GM10248 (cell line): ENCODE measurements around the gene HEYL.
A peak's percentile ranks its signal among the peaks of the same experiment; 100 is the strongest.

ENCODE experiments used
- CTCF ChIA-PET: fragments of 300-600 bp; sonication (Branson Sonifier 250); formaldehyde crosslinking; extraction: SDS; loops from one replicate; lab custom pipeline; 2021; ENCODE audit warnings: antibody characterized with exemption; lab: Yijun Ruan, JAX
- POLR2A ChIA-PET: fragments of 350-650 bp; sonication (Branson Sonifier 250); formaldehyde crosslinking; extraction: SDS; loops from one replicate; lab custom pipeline; 2020; ENCODE audit warnings: antibody characterized with exemption; lab: Yijun Ruan, JAX
- DNase-seq: peaks from one replicate; pipeline ENCODE4 v3.0.0; 2012; ENCODE audit errors: extremely low spot score
- TF ChIP-seq, protein P1 (sequence below): IDR thresholded peaks from 2 replicates; pipeline ENCODE4 v1.5.1; 2012; ENCODE audit warnings: mild to moderate bottlenecking, low read depth; ENCODE audit errors: extremely low read depth, missing control alignments, control extremely low read depth

HEYL gene

DNA sequence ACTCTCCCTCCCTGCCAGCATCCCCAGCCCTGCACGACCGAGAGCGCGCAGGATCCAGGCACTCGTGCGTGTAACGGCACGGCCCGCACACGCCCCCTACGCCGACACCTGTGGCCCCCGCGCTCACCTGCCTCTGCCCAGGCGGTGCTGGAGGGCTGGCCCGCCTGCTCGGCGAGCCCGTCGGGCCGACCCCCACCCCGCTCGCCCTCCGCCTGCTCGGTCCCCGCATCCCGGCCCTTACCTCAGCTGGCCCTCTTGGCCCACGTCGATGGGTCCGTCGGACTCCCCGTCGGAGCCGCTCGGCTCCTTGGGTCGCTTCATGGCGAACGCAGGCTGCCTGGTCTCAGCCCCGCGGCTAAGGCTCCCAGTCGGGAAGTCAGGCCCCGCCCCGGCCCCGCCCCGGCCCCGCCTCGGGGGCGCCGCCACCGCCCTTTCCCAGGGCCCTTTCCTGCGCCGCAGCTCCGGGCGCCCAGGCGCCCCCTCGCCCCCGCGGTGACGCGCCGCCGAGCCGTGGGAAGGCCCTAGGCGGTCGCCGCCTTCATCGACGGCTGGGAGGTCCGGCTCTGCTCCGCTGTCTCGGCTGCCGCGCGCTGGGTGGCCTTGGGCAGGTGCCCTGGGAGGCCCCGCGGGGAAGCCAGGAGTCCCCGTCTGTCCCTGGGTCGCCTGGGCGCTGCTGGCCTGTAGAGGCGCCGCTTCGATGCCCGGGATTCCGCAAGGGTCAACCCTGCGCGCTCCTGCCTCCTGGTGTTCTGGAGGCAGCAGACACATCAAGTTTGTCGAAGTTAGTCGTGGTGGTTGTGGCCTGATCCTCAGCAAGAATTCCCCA is at the start of gene HEYL:
HEYL (minus strand) TSS at position 339 of the 826 bp plus-strand sequence; CDS start at position 321, 18 bp downstream.
- ChIA-PET CTCF (interaction anchor here (1.5 to 5.5 kb wide), 3 partner anchors 14 to 34 kb away, joined by 4 to 44 read pairs (median 10); no protein-coding TSS in a partner anchor), POLR2A (interaction anchor here (0.6 kb wide), 1 partner anchor 54 kb away, joined by 3 read pairs; no protein-coding TSS in a partner anchor)
- DNase-seq, result peak; percentile 71
- TF ChIP-seq, protein P1, sequence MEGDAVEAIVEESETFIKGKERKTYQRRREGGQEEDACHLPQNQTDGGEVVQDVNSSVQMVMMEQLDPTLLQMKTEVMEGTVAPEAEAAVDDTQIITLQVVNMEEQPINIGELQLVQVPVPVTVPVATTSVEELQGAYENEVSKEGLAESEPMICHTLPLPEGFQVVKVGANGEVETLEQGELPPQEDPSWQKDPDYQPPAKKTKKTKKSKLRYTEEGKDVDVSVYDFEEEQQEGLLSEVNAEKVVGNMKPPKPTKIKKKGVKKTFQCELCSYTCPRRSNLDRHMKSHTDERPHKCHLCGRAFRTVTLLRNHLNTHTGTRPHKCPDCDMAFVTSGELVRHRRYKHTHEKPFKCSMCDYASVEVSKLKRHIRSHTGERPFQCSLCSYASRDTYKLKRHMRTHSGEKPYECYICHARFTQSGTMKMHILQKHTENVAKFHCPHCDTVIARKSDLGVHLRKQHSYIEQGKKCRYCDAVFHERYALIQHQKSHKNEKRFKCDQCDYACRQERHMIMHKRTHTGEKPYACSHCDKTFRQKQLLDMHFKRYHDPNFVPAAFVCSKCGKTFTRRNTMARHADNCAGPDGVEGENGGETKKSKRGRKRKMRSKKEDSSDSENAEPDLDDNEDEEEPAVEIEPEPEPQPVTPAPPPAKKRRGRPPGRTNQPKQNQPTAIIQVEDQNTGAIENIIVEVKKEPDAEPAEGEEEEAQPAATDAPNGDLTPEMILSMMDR, result peak; percentile 29

DNA sequence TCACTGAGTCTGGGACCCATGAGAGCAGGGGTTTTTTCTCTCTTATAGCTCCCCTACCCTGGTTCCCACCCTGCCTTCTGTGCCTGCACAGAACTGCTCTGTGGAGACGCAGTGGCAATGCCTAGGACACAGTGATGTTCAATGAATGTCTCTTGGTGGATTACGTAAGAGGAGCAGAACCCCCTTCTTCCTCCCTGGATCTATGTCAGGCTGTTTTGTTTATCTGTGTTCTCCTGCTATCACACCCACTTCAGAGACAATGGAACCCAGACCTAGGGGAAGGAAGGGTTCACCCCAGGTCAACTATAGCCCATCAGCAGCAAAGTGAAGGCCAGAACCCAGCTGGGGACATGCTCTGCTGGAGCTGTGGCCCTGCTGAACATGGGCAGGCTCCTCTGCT is 49.8 kb upstream of the HEYL start:
- ChIA-PET POLR2A (no interaction called here), CTCF (interaction anchor here (1.1 to 4.2 kb wide), 6 partner anchors 12 to 36 kb away, joined by 4 to 17 read pairs (median 6); partner anchors contain the start of gene NT5C1A)
- DNase-seq, result no peak
- TF ChIP-seq, protein P1, result no peak

DNA sequence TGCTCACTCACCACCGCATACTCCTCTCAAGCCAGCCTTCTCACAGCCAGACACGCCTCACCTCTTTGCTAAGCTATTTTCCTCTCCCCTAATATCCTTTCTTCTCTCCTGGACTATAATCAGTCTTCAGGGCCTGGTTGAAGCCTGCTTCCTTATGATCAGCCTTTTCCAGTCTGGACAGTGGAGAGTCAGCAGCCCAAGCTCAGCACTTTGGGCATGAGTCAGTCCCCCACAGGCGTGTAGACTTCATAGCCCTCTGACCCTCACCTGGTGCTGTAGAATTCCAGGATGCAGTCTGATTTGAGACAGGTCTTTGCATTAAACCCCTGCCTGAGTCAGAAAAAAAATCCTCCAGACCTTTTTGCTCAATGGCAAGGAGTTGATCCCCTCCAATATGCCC is 49.3 kb upstream of the HEYL start:
- no peak for DNase-seq
- TF ChIP-seq, protein P1, result no peak
- POLR2A ChIA-PET, result no interaction called here
- CTCF ChIA-PET, result interaction anchor here (1.6 to 2.5 kb wide), 3 partner anchors 16 to 35 kb away, joined by 5 to 14 read pairs (median 6); partner anchors contain the start of gene NT5C1A

DNA sequence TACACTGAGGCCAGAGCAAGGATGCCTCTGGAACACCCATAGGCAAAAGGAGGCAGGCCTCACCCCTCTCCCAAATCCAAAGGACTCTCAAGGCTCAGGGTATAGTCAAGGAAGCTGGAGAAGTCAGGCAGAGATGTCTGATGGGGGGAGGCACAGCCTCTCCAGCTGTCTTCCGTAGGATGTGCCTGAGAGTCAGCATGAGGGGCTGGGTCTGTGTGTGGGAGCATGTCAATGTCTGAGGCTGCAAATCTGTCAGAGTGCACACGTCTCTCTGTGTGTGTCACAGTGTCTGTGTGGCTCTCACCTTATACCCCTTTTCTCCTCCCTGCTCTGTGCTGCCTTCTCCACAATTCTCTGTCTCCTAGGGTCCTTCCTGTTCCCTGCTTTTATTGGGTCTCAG is 47.8 kb upstream of the HEYL start:
- TF ChIP-seq, protein P1, result no peak
- no peak for DNase-seq
- POLR2A ChIA-PET, result no interaction called here
- CTCF ChIA-PET, result interaction anchor here (0.6 to 2.5 kb wide), 2 partner anchors 10 to 19 kb away, joined by 3 to 6 read pairs; no protein-coding TSS in a partner anchor

DNA sequence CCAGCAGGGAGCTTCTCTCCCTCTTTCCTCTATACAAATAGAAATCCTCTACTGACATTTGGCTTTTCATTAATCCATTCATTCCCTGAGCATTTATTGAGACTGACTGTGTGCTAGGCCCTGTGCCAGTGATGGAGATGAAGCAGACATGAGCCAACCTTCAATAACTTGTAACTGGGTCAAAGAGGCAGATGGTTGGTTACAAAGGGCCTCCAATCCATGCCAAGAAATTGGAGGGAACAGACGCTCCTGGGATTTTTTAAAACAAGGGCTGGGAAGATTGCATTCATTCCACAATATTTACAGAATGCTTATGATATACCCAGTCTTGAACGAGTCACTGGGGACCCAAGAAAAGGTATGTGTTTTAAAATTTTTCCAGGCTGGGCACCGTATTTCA is 45.6 kb upstream of the HEYL start:
- CTCF ChIA-PET, result interaction anchor here (2.7 kb wide), 1 partner anchor 11 kb away, joined by 9 read pairs; no protein-coding TSS in a partner anchor
- TF ChIP-seq, protein P1, result no peak
- POLR2A ChIA-PET, result no interaction called here
- no peak for DNase-seq

DNA sequence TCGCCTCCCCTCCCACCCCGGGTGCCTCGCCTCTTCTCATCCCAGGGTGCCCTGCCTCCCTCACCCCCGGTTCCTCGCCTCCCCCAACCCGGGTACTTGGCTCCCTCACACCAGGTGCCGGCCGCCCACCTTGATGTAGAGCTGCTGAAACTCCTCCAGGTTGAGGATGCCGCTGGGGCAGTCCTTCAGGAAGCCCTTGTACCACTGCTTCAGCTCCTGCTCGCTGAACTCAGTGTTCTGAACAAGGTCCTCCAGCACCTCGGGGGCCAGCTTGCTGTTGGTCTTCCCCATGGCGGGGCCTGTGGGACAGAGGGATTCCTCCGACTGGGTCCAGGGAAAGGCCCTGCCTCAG is 44.8 kb upstream of the HEYL start:
- TF ChIP-seq, protein P1, result no peak
- ChIA-PET CTCF (interaction anchor here (1.0 to 2.7 kb wide), 2 partner anchors 10 to 217 kb away, joined by 3 to 9 read pairs; partner anchors contain the start of gene MYCL), POLR2A (no interaction called here)
- DNase-seq, result no peak
